Superior temporal gyrus (tissue), 1 donor: ENCODE data around the gene ANO9.
"Not testable (repeated sequence)": the region's sequence is repeated elsewhere in the genome, so short reads cannot be mapped to it uniquely, and the experiment has no call there.

Experiments
- DNase-seq: peaks from one replicate; pipeline ENCODE4 v3.0.0-alpha.2; 2016; ENCODE audit errors: extremely low spot score

Gene ANO9

GRCh38 chr11:416051-416756 is 25.6 kb downstream of the ANO9 start:
- no peak for DNase-seq

- no peak for DNase-seq
These were observed 26.2 kb downstream of the ANO9 start for GRCh38 chr11:415640-416041.

GRCh38 chr11:414318-414857 is 27.4 kb downstream of the ANO9 start:
- DNase-seq: no peak

GRCh38 chr11:413120-414081 is 28.4 kb downstream of the ANO9 start:
- no peak for DNase-seq

- no peak for DNase-seq
These were observed 29.1 kb downstream of the ANO9 start for GRCh38 chr11:412641-413119.

GRCh38 chr11:411520-411919 is 30.3 kb downstream of the ANO9 start:
- not testable (repeated sequence) for DNase-seq

GRCh38 chr11:410711-411110 is 31.1 kb downstream of the ANO9 start:
- not testable (repeated sequence) for DNase-seq

GRCh38 chr11:409600-410483 is 32.0 kb downstream of the ANO9 start:
- DNase-seq: no peak

- no peak for DNase-seq
These were observed 32.7 kb downstream of the ANO9 start for GRCh38 chr11:409008-409599.

- no peak for DNase-seq
These were observed 33.4 kb downstream of the ANO9 start for GRCh38 chr11:408154-409007.

- DNase-seq: no peak
These were observed 34.1 kb downstream of the ANO9 start for GRCh38 chr11:407651-408123.

GRCh38 chr11:406796-407650 is 34.8 kb downstream of the ANO9 start:
- DNase-seq: no peak

- DNase-seq: no peak
These were observed 35.6 kb downstream of the ANO9 start for GRCh38 chr11:405954-406795.

GRCh38 chr11:405323-405953 is 36.4 kb downstream of the ANO9 start:
- no peak for DNase-seq

- no peak for DNase-seq
These were observed 37.1 kb downstream of the ANO9 start for GRCh38 chr11:404551-405264.

- DNase-seq: no peak
These were observed 37.9 kb downstream of the ANO9 start for GRCh38 chr11:403761-404431.
